K562 (cell line): ENCODE measurements around the gene ENOSF1. TPM values are rescaled to one million over a fixed set of nuclear protein-coding genes. Genes with fewer than 3 reads are reported as not detected.

ENCODE experiments used
- CREB1 ChIP-seq, 2 experiments: sonication (generic) in 1 of 2; formaldehyde crosslinking in 1 of 2; IDR thresholded peaks; 2 replicates each; pipeline versions ENCODE4 v1.6.1 to v1.8.0; 2012 to 2022; ENCODE audit warnings: inconsistent platforms in 1 of 2, mild to moderate bottlenecking in 1 of 2, missing genetic modification reagents in 1 of 2, moderate library complexity in 1 of 2
- CXXC5 ChIP-seq: fragments of 250-450 bp; sonication (Bioruptor Pico); IDR thresholded peaks from 2 replicates; pipeline ENCODE4 v1.8.0; 2022; ENCODE audit warnings: inconsistent platforms, mild to moderate bottlenecking, moderate library complexity
- MBD1 ChIP-seq: fragments of 250-450 bp; sonication (Bioruptor Pico); IDR thresholded peaks from 2 replicates; pipeline ENCODE4 v1.8.0; 2022; ENCODE audit warnings: inconsistent platforms
- MNT ChIP-seq, 2 experiments: fragments of 450-650 bp; conservative IDR thresholded peaks; 2 replicates each; pipeline ENCODE4 v1.6.1; 2017; ENCODE audit warnings: mild to moderate bottlenecking in 2 of 2, moderate library complexity in 2 of 2
- TEAD2 ChIP-seq: fragments of 450-650 bp; IDR thresholded peaks from 2 replicates; pipeline ENCODE4 v1.6.1; 2016; ENCODE audit warnings: missing genetic modification characterization, control low read depth, missing compliant biosample characterization
- ZBTB17 ChIP-seq: fragments of 450-650 bp; formaldehyde crosslinking; IDR thresholded peaks from 2 replicates; pipeline ENCODE4 v1.4.0; 2020; ENCODE audit warnings: mild to moderate bottlenecking
- ZNF184 ChIP-seq: sonication (generic); formaldehyde crosslinking; IDR thresholded peaks from 2 replicates; pipeline ENCODE4 v1.5.0; 2020; ENCODE audit warnings: missing genetic modification reagents
- ZNF224 ChIP-seq: sonication (generic); formaldehyde crosslinking; IDR thresholded peaks from 2 replicates; pipeline ENCODE4 v1.8.0; 2022; ENCODE audit warnings: mild to moderate bottlenecking, missing genetic modification reagents
- ZNF431 ChIP-seq: sonication (generic); formaldehyde crosslinking; IDR thresholded peaks from 2 replicates; pipeline ENCODE4 v1.8.0; 2022; ENCODE audit warnings: mild to moderate bottlenecking, missing genetic modification reagents
- polyA plus RNA-seq, 8 experiments: library from polyadenylated mRNA; depleted of rRNA in 4 of 8; stranded (reverse) in 5 of 8; unstranded in 3 of 8; fragments of >200 nt; fragmentation: Nextera tagmentation in 2 of 8; fragmentation: Illumina TruSeq in 1 of 8; extraction: Ambion mirVana in 2 of 8; extraction: Trizol in 1 of 8; gene quantifications; 2 replicates each; pipeline versions ENCODE4 v1.2.1 to v1.2.3, GENCODE V29; 2011 to 2014; ENCODE audit warnings: inconsistent platforms in 1 of 8, missing spikeins in 1 of 8
- total RNA-seq, 7 experiments: library from RNA; depleted of rRNA in 6 of 7; stranded (reverse); fragments of >200 nt in 6 of 7; fragmentation: Illumina TruSeq in 2 of 7; extraction: Trizol in 2 of 7; gene quantifications; 2 replicates each; pipeline versions ENCODE4 v1.2.1 to v1.2.3, GENCODE V29; 2011 to 2021; ENCODE audit warnings: low replicate concordance in 1 of 7
- TF ChIP-seq, protein P1 (sequence below): fragments of 250-450 bp; sonication (Bioruptor Pico); IDR thresholded peaks from 2 replicates; pipeline ENCODE4 v1.4.0; 2020
- TF ChIP-seq, protein P2 (sequence below), 2 experiments: IDR thresholded peaks; 2 replicates each; pipeline ENCODE4 v1.6.1; 2012; ENCODE audit warnings: improper control_type of control experiment in 2 of 2, low read depth in 2 of 2, low read length in 2 of 2, borderline replicate concordance in 1 of 2

The ENOSF1 gene
- total and polyA plus RNA-seq, 9 of the 15 experiments (the other 6 are each of a cell fraction or from before 2014, with no cell fraction given) = 15.5 to 66.4 (median 46.5) TPM

GRCh38 chr18:658001-658946 is 54.2 kb downstream of the ENOSF1 start (continued):
- TF ChIP-seq MBD1 = no peak
- TF ChIP-seq MNT (conservative IDR thresholded peaks at IDR 0.05) = peak; percentile 18 to 69; a peak in 2 of 4 replicates
- 0 out of 2 replicates have a peak, but pooled peaks have one; percentile 32 for TF ChIP-seq ZNF431 (CRISPR knock-in tag)
- peak; percentile 92 for TF ChIP-seq CREB1 (IDR thresholded peaks at IDR 0.05)
- peak; percentile 91 for TF ChIP-seq CREB1 (CRISPR knock-in tag; IDR thresholded peaks at IDR 0.05)
- peak; percentile 86 for TF ChIP-seq CXXC5
- TF ChIP-seq, protein P1, sequence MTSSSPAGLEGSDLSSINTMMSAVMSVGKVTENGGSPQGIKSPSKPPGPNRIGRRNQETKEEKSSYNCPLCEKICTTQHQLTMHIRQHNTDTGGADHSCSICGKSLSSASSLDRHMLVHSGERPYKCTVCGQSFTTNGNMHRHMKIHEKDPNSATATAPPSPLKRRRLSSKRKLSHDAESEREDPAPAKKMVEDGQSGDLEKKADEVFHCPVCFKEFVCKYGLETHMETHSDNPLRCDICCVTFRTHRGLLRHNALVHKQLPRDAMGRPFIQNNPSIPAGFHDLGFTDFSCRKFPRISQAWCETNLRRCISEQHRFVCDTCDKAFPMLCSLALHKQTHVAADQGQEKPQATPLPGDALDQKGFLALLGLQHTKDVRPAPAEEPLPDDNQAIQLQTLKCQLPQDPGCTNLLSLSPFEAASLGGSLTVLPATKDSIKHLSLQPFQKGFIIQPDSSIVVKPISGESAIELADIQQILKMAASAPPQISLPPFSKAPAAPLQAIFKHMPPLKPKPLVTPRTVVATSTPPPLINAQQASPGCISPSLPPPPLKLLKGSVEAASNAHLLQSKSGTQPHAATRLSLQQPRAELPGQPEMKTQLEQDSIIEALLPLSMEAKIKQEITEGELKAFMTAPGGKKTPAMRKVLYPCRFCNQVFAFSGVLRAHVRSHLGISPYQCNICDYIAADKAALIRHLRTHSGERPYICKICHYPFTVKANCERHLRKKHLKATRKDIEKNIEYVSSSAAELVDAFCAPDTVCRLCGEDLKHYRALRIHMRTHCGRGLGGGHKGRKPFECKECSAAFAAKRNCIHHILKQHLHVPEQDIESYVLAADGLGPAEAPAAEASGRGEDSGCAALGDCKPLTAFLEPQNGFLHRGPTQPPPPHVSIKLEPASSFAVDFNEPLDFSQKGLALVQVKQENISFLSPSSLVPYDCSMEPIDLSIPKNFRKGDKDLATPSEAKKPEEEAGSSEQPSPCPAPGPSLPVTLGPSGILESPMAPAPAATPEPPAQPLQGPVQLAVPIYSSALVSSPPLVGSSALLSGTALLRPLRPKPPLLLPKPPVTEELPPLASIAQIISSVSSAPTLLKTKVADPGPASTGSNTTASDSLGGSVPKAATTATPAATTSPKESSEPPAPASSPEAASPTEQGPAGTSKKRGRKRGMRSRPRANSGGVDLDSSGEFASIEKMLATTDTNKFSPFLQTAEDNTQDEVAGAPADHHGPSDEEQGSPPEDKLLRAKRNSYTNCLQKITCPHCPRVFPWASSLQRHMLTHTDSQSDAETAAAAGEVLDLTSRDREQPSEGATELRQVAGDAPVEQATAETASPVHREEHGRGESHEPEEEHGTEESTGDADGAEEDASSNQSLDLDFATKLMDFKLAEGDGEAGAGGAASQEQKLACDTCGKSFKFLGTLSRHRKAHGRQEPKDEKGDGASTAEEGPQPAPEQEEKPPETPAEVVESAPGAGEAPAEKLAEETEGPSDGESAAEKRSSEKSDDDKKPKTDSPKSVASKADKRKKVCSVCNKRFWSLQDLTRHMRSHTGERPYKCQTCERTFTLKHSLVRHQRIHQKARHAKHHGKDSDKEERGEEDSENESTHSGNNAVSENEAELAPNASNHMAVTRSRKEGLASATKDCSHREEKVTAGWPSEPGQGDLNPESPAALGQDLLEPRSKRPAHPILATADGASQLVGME = peak; percentile 76; the same call in 1 of the 2 replicates
- TF ChIP-seq, protein P2, sequence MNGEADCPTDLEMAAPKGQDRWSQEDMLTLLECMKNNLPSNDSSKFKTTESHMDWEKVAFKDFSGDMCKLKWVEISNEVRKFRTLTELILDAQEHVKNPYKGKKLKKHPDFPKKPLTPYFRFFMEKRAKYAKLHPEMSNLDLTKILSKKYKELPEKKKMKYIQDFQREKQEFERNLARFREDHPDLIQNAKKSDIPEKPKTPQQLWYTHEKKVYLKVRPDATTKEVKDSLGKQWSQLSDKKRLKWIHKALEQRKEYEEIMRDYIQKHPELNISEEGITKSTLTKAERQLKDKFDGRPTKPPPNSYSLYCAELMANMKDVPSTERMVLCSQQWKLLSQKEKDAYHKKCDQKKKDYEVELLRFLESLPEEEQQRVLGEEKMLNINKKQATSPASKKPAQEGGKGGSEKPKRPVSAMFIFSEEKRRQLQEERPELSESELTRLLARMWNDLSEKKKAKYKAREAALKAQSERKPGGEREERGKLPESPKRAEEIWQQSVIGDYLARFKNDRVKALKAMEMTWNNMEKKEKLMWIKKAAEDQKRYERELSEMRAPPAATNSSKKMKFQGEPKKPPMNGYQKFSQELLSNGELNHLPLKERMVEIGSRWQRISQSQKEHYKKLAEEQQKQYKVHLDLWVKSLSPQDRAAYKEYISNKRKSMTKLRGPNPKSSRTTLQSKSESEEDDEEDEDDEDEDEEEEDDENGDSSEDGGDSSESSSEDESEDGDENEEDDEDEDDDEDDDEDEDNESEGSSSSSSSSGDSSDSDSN (IDR thresholded peaks at IDR 0.05; ENCODE audit: borderline replicate concordance in 1 of 2, low read depth in 2 of 2, low read length in 2 of 2) = peak in 1 of 2 experiments; percentile 11; a peak in 1 of 4 replicates
- no peak for TF ChIP-seq ZBTB17 (CRISPR knock-in tag)
- TF ChIP-seq TEAD2 = no peak
- 0 out of 2 replicates have a peak, but pooled peaks have one; percentile 1 for TF ChIP-seq ZNF224 (CRISPR knock-in tag)
- TF ChIP-seq ZNF184 (CRISPR knock-in tag) = no peak
